GM19240 (cell line): ENCODE results near the gene ZBTB43.

Source experiments
- DNase-seq: peaks from one replicate; pipeline ENCODE4 v3.0.0; 2011; ENCODE audit warnings: low spot score; ENCODE audit not compliant: insufficient read length

Gene ZBTB43

GRCh38 chr9:126886034-126886822, 81.4 kb downstream of the ZBTB43 start:
- DNase-seq = no peak

- no peak for DNase-seq
Observed at GRCh38 chr9:126886897-126887296, 82.1 kb downstream of the ZBTB43 start.
